ENCODE results near the gene TPI1. TPM values are rescaled to one million over a fixed set of nuclear protein-coding genes. Genes with fewer than 3 reads are reported as not detected.

TPI1 gene
- total RNA-seq, 1 experiment from 2014 or later = 1,045 TPM

GRCh38 chr12:6887460-6887859, 20.1 kb downstream of the TPI1 start (continued):
- TF ChIP-seq ZNF281 (CRISPR knock-in tag; IDR thresholded peaks at IDR 0.05) (no peak), ZNF512 (CRISPR knock-in tag; IDR thresholded peaks at IDR 0.05; ENCODE audit: borderline replicate concordance) (no peak), ZNF532 (CRISPR knock-in tag; IDR thresholded peaks at IDR 0.05; ENCODE audit: borderline replicate concordance) (no peak), ZBTB43 (CRISPR knock-in tag; IDR thresholded peaks at IDR 0.05) (no peak), ZNF121 (CRISPR knock-in tag; IDR thresholded peaks at IDR 0.05) (no peak), ELF4 (CRISPR knock-in tag; IDR thresholded peaks at IDR 0.05; ENCODE audit: low read depth) (no peak), RELA (CRISPR knock-in tag; IDR thresholded peaks at IDR 0.05; ENCODE audit: borderline replicate concordance) (no peak), TCF7 (CRISPR knock-in tag; IDR thresholded peaks at IDR 0.05; ENCODE audit: low read depth) (no peak), NFE2L1 (CRISPR knock-in tag; IDR thresholded peaks at IDR 0.05) (no peak), NFATC4 (CRISPR knock-in tag; IDR thresholded peaks at IDR 0.05) (no peak)

- ATAC-seq (no peak), DNase-seq (ENCODE audit: low spot score) (no peak)
- Mint-ChIP-seq H3K9me3 (no peaks in the 10 kb centered on the region), H3K36me3 (peaks cover 7% of the 10 kb centered on the region; the same call in 1 of the 2 replicates), H3K4me1 (peaks cover 48% of the 10 kb centered on the region), H3K27me3 (ENCODE audit: low read depth) (no peaks in the 10 kb centered on the region), H3K27ac (peak overlapping the region; percentile 61), H3K4me3 (no peak overlapping the region)
- CTCF ChIA-PET = interaction anchor here (2.2 kb wide), 1 partner anchor 16 kb away, joined by 15 read pairs; the partner anchor contains the start of gene SPSB2
- POLR2A ChIA-PET = no interaction called here
- TF ChIP-seq CREB1 (CRISPR knock-in tag; IDR thresholded peaks at IDR 0.05) = no peak
- no peak for TF ChIP-seq CTCF (IDR thresholded peaks at IDR 0.05)
- TF ChIP-seq EMX1 (CRISPR knock-in tag; IDR thresholded peaks at IDR 0.05) = no peak
- no peak for TF ChIP-seq SP1 (CRISPR knock-in tag; conservative IDR thresholded peaks at IDR 0.05)
- TF ChIP-seq E2F4 (CRISPR knock-in tag; IDR thresholded peaks at IDR 0.05; ENCODE audit: borderline replicate concordance, low read depth) = no peak
- TF ChIP-seq NR2C2 (CRISPR knock-in tag; IDR thresholded peaks at IDR 0.05) = no peak
- TF ChIP-seq GRHL2 (CRISPR knock-in tag; IDR thresholded peaks at IDR 0.05; ENCODE audit: insufficient replicate concordance, severe bottlenecking) = no peak
- no peak for TF ChIP-seq E2F1 (CRISPR knock-in tag; IDR thresholded peaks at IDR 0.05)
- no peak for TF ChIP-seq FOXP1 (CRISPR knock-in tag; IDR thresholded peaks at IDR 0.05; ENCODE audit: borderline replicate concordance)
- no peak for TF ChIP-seq CBFB (CRISPR knock-in tag; IDR thresholded peaks at IDR 0.05; ENCODE audit: low read depth)
- TF ChIP-seq NFATC4 (CRISPR knock-in tag; IDR thresholded peaks at IDR 0.05) = no peak
- TF ChIP-seq MYBL2 (CRISPR knock-in tag; IDR thresholded peaks at IDR 0.05) = no peak
- no peak for TF ChIP-seq ELF4 (CRISPR knock-in tag; IDR thresholded peaks at IDR 0.05; ENCODE audit: low read depth)
- no peak for TF ChIP-seq TEAD4 (CRISPR knock-in tag; IDR thresholded peaks at IDR 0.05)
These were observed 21.0 kb downstream of the TPI1 start for GRCh38 chr12:6888360-6888759.

Data from WTC11 (cell line).